ENCODE results near the gene ARHGAP6.
A peak's percentile ranks its signal among the peaks of the same experiment; 100 is the strongest.

ARHGAP6 gene

DNA sequence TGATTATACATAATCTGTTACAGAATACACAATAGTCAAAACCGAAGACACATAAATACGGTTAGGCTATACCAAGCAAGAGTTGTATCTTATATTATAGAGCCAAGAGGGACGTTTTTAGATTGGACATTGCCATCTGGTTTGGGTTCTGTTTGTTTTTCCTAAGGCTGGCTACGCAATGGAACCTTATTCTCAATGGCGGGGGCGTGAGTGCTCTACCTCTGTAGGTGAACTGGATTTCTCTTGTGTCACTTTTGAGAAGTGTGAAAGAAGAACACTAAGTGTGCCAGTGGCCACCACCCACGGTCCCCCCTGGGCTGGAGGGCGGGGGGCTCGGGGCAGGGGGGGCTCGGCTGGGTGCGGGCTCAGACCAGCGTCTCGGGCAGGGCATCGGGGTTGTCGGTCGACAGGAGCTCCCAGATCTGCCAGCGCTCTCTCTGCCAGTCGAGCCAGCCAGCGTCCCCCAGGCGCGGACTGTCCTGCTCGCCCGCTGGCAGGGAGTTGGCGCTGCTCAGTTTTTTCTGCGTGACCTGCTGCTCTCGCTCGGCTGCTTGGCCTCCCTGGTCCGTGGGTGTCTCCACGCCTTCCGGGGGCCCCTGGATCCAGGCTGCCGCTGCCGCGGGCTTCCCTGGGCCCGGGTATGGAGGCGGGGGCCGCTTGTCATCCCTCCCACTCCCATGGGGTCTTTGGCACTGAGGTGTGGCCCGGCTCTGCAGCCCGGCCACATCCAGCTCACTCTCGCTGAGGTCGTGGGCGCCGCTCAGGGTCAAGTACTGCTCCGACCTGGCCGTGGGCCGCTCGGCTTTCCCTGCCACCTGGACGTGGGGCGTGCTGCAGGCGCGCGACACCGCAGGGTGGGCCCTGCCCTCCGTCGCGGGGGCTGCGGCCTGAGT is 527.0 kb downstream of the ARHGAP6 start:
- Histone ChIP-seq H3K4me3 (no peak overlapping the region), H3K4me1 (no peaks in the 10 kb centered on the region), H3K36me3 (no peaks in the 10 kb centered on the region), H3K27me3 (no peaks in the 10 kb centered on the region), H3K9me3 (no peaks in the 10 kb centered on the region), H3K27ac (no peak overlapping the region)
- no peak for TF ChIP-seq CTCF (IDR thresholded peaks at IDR 0.05)
- intact Hi-C loops (cut with DNase I; ENCODE audit: low total_unique reads), result loop anchor here (5.0 kb wide), 1 partner anchor 946 kb away; no protein-coding TSS in a partner anchor
- no peak for DNase-seq

DNA sequence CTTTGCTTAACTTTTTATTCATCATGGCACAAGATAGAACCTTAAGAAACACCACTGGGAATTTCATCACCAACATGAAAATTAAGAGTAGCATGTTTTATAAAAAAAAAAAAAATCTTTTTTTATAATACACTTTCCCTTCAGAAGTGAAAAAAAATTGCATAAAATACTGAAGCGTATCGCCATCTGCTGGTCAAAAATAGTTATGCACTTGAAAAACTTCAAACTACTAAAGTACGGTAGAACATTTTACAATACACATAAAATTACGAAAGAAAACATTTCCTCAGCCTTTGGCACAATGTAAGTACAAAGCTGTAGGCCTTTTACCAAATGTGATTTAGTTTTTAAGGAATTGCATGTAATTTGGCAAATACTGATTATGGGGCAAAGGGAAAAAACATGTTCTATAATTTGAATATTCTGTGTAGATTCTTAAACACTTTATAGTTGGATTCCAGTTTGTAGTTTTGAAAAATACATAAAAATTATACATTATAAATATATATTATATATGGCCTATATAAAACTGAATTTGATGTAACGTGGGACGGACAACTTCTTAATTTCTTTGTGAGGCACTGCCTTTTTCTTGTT is 528.1 kb downstream of the ARHGAP6 start:
- no peaks in the 10 kb centered on the region for H3K27me3 ChIP-seq
- intact Hi-C loops (cut with DNase I; ENCODE audit: low total_unique reads), result loop anchor here (5.0 kb wide), 1 partner anchor 945 kb away; no protein-coding TSS in a partner anchor
- H3K4me3 ChIP-seq, result no peak overlapping the region
- no peaks in the 10 kb centered on the region for H3K4me1 ChIP-seq
- no peak for DNase-seq
- H3K9me3 ChIP-seq, result no peaks in the 10 kb centered on the region
- H3K36me3 ChIP-seq, result no peaks in the 10 kb centered on the region
- TF ChIP-seq CTCF (IDR thresholded peaks at IDR 0.05), result peak; percentile 56 to 61
- no peak overlapping the region for H3K27ac ChIP-seq

DNA sequence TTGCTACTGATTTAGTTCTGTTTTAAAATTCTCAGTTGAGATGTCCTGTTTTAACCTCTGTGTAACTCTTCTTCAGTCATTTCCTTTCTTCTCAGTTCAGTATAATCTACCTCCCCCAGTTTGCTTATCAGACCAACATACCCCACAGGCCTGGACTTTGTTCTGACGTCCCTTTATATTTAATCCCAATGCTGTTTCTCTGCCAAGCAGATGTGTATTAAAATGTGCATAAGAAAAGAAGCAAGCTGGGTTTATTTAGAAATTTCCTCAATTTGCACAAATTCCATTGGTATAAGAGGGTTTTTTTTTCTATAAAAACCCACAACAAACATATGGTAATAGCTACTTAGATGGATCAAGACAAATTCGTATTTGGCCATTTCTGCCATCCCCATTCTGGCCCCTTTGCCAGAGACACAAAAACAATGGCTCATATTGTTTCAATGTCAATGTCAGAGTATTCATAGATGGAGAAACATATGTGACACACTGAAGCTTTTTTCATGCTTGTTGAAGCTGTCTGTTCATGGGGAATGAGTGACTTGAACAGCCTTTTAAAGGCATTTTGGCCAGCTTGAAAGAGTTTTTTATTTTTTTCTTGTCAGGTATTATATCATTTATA is 530.0 kb downstream of the ARHGAP6 start:
- no peak for DNase-seq
- Histone ChIP-seq H3K4me3 (no peak overlapping the region), H3K36me3 (no peaks in the 10 kb centered on the region), H3K4me1 (no peaks in the 10 kb centered on the region), H3K9me3 (no peaks in the 10 kb centered on the region), H3K27me3 (no peaks in the 10 kb centered on the region), H3K27ac (no peak overlapping the region)
- intact Hi-C loops (cut with DNase I; ENCODE audit: low total_unique reads), result loop anchor here (5.0 kb wide), 1 partner anchor 943 kb away; no protein-coding TSS in a partner anchor
- TF ChIP-seq CTCF (IDR thresholded peaks at IDR 0.05), result no peak

GRCh38 chrX:11131146-11131545 is 534.6 kb downstream of the ARHGAP6 start:
- no peak overlapping the region for H3K27ac ChIP-seq
- no peaks in the 10 kb centered on the region for H3K27me3 ChIP-seq
- TF ChIP-seq CTCF (IDR thresholded peaks at IDR 0.05), result no peak
- H3K36me3 ChIP-seq, result no peaks in the 10 kb centered on the region
- DNase-seq, result no peak
- intact Hi-C loops (cut with DNase I; ENCODE audit: low total_unique reads), result no loop called here
- H3K9me3 ChIP-seq, result no peaks in the 10 kb centered on the region
- no peaks in the 10 kb centered on the region for H3K4me1 ChIP-seq
- H3K4me3 ChIP-seq, result no peak overlapping the region

GRCh38 chrX:11130136-11130535 is 535.6 kb downstream of the ARHGAP6 start:
- TF ChIP-seq CTCF (IDR thresholded peaks at IDR 0.05), result no peak
- DNase-seq, result no peak
- Histone ChIP-seq H3K27ac (no peak overlapping the region), H3K4me3 (no peak overlapping the region), H3K4me1 (no peaks in the 10 kb centered on the region), H3K36me3 (no peaks in the 10 kb centered on the region), H3K9me3 (no peaks in the 10 kb centered on the region), H3K27me3 (no peaks in the 10 kb centered on the region)
- intact Hi-C loops (cut with DNase I; ENCODE audit: low total_unique reads), result no loop called here
